ENCODE results near the gene NDFIP2.
"Not testable (repeated sequence)": the region's sequence is repeated elsewhere in the genome, so short reads cannot be mapped to it uniquely, and the experiment has no call there.

NDFIP2 gene

GRCh38 chr13:79557666-79558065 is 76.7 kb downstream of the NDFIP2 start:
- no peak for TF ChIP-seq CTCF (conservative IDR thresholded peaks at IDR 0.05; ENCODE audit: low read length)
- H3K4me3 ChIP-seq (ENCODE audit: low read length): no peak overlapping the region
- no peak for DNase-seq (ENCODE audit: low read depth)

- DNase-seq (ENCODE audit: low read depth): no peak
- TF ChIP-seq CTCF (conservative IDR thresholded peaks at IDR 0.05; ENCODE audit: low read length): no peak
Measured at GRCh38 chr13:79560954-79561353, 80.0 kb downstream of the NDFIP2 start.

GRCh38 chr13:79562557-79562956 is 81.6 kb downstream of the NDFIP2 start:
- TF ChIP-seq CTCF (conservative IDR thresholded peaks at IDR 0.05; ENCODE audit: low read length): no peak
- DNase-seq (ENCODE audit: low read depth): no peak
- H3K4me3 ChIP-seq (ENCODE audit: low read length): no peak overlapping the region

More at GRCh38 chr13:79560954-79561353, 80.0 kb downstream of the NDFIP2 start:
- H3K4me3 ChIP-seq (ENCODE audit: low read length): no peak overlapping the region

GRCh38 chr13:79566118-79566517 is 85.2 kb downstream of the NDFIP2 start:
- no peak overlapping the region for H3K4me3 ChIP-seq (ENCODE audit: low read length)
- no peak for TF ChIP-seq CTCF (conservative IDR thresholded peaks at IDR 0.05; ENCODE audit: low read length)
- DNase-seq (ENCODE audit: low read depth): no peak

- TF ChIP-seq CTCF (conservative IDR thresholded peaks at IDR 0.05; ENCODE audit: low read length): no peak
- no peak for DNase-seq (ENCODE audit: low read depth)
- H3K4me3 ChIP-seq (ENCODE audit: low read length): no peak overlapping the region
Measured at GRCh38 chr13:79571147-79571546, 90.2 kb downstream of the NDFIP2 start.

- DNase-seq (ENCODE audit: low read depth): not testable (repeated sequence)
Measured at GRCh38 chr13:79573892-79574291, 92.9 kb downstream of the NDFIP2 start.

GRCh38 chr13:79581870-79582315 is 100.9 kb downstream of the NDFIP2 start:
- no peak overlapping the region for H3K4me3 ChIP-seq (ENCODE audit: low read length)
- peak; percentile 54 for DNase-seq (ENCODE audit: low read depth)
- TF ChIP-seq CTCF (conservative IDR thresholded peaks at IDR 0.05; ENCODE audit: low read length): no peak

More at GRCh38 chr13:79573892-79574291, 92.9 kb downstream of the NDFIP2 start:
- H3K4me3 ChIP-seq (ENCODE audit: low read length): not testable (repeated sequence)

- no peak for TF ChIP-seq CTCF (conservative IDR thresholded peaks at IDR 0.05; ENCODE audit: low read length)
- DNase-seq (ENCODE audit: low read depth): no peak
- no peak overlapping the region for H3K4me3 ChIP-seq (ENCODE audit: low read length)
Measured at GRCh38 chr13:79582896-79583295, 101.9 kb downstream of the NDFIP2 start.

Data from AG10803 (cell line).